Stomach smooth muscle (tissue), 2 donors: Measurements from ENCODE around the gene C3orf49.

Experiments used
- H3K27ac ChIP-seq: one replicate; pipeline ENCODE4 v1.7.0; 2013; ENCODE audit warnings: mild to moderate bottlenecking, low read length, inconsistent platforms
- H3K27me3 ChIP-seq, 2 donors: one replicate each; pipeline ENCODE4 v1.7.0; 2013; ENCODE audit warnings: low read length in 2 of 2; ENCODE audit not compliant: insufficient read depth in 2 of 2, control insufficient read depth in 1 of 2
- H3K36me3 ChIP-seq, 2 donors: one replicate each; pipeline ENCODE4 v1.7.0; 2013; ENCODE audit warnings: low read length in 2 of 2; ENCODE audit not compliant: control insufficient read depth in 2 of 2, insufficient read depth in 2 of 2
- H3K4me1 ChIP-seq: one replicate; pipeline ENCODE4 v1.7.0; 2013; ENCODE audit warnings: low read length; ENCODE audit not compliant: control insufficient read depth, insufficient read depth
- H3K4me3 ChIP-seq, 2 donors: one replicate each; pipeline ENCODE4 v1.7.0; 2013; ENCODE audit warnings: low read length in 2 of 2
- H3K9ac ChIP-seq, 2 donors: one replicate each; pipeline ENCODE4 v1.7.0; 2013; ENCODE audit warnings: low read length in 2 of 2, mild to moderate bottlenecking in 1 of 2
- H3K9me3 ChIP-seq, 2 donors: one replicate each; pipeline ENCODE4 v1.7.0; 2013; ENCODE audit warnings: low read length in 2 of 2; ENCODE audit not compliant: control insufficient read depth in 2 of 2
- donor health status: healthy.
- donor health status: Pancreatic carcinoma.

C3orf49 gene

DNA sequence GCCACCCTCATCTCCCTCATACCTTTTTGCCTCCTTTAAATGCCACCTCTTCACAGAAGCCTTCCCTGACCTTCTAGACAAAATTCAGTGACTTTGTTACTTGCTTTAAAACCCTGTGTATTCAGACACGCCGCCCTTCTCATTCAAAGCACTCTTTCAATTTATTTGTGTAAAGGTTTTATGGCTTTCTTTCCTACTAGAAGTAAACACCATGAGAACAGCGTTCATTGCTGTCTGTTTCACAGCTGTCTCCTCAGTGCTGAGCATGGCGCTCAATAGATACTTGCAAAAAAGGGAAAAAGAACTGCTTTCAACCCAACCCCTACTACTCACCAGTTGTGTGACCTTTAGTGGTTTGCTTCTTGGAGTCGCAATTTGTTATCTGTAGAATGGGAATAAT, 61.6 kb downstream of the C3orf49 start:
- Histone ChIP-seq H3K4me3 (no peak overlapping the region), H3K9ac (no peak overlapping the region), H3K4me1 (peaks cover 6% of the 10 kb centered on the region), H3K27ac (no peak overlapping the region), H3K36me3 (no peaks in the 10 kb centered on the region), H3K27me3 (no peaks in the 10 kb centered on the region), H3K9me3 (no peaks in the 10 kb centered on the region)

GRCh38 chr3:63886858-63887257, 67.8 kb downstream of the C3orf49 start:
- H3K27me3 ChIP-seq, result no peaks in the 10 kb centered on the region
- no peaks in the 10 kb centered on the region for H3K9me3 ChIP-seq
- H3K36me3 ChIP-seq, result no peaks in the 10 kb centered on the region
- peak overlapping the region in 1 of 2 donors; percentile 27 for H3K4me3 ChIP-seq
- no peak overlapping the region for H3K9ac ChIP-seq
- H3K27ac ChIP-seq, result no peak overlapping the region
- H3K4me1 ChIP-seq, result peaks cover 5% of the 10 kb centered on the region

- H3K27me3 ChIP-seq, result no peaks in the 10 kb centered on the region
- H3K9me3 ChIP-seq, result no peaks in the 10 kb centered on the region
- H3K36me3 ChIP-seq, result no peaks in the 10 kb centered on the region
- H3K27ac ChIP-seq, result no peak overlapping the region
- no peak overlapping the region for H3K4me3 ChIP-seq
- peaks cover 5% of the 10 kb centered on the region for H3K4me1 ChIP-seq
- H3K9ac ChIP-seq, result no peak overlapping the region
Measured at GRCh38 chr3:63891518-63891917, 72.4 kb downstream of the C3orf49 start.

GRCh38 chr3:63892773-63893352, 73.8 kb downstream of the C3orf49 start:
- Histone ChIP-seq H3K27ac (no peak overlapping the region), H3K4me1 (no peaks in the 10 kb centered on the region), H3K4me3 (no peak overlapping the region), H3K9me3 (no peaks in the 10 kb centered on the region), H3K9ac (no peak overlapping the region), H3K36me3 (no peaks in the 10 kb centered on the region), H3K27me3 (no peaks in the 10 kb centered on the region)

DNA sequence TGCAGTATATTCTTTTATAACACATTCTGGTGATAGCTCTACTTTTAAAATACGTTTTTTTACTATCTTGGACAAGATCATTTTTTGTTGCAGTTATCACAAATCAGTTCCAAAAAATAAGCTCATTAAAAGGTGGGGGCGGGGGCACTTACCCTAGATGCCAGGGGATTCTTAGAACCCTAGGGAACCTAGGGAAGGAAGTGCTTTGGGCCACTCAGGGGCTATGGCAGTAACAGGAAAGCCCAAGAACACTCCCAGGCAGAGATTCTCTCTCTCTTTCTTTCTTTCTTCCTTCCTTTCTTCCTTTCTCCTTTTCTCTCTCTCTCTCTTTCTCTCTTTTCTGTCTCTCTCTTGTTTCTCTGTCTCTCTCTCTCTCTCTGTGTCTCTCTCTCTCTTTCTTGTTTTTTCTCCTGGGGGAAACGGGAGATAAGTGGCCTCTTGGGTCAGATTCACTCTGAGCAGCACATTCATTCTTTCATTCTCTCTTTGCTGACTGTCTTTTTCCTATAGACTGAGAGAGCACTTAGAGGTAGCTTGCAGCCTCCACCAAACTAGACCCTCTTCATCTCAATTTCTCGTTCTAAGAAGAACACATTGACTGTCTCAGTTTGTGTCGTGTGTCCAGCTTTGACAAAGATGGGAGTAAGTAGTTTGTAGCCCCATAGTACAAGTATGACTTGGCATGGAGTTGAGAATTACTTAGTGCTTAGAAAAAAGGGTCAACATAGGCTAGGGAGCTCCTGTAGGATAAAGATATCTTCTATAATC, 76.5 kb downstream of the C3orf49 start:
- H3K36me3 ChIP-seq, result peaks cover 0 to 6% of the 10 kb centered on the region in 2 donors
- no peaks in the 10 kb centered on the region for H3K4me1 ChIP-seq
- H3K9ac ChIP-seq, result no peak overlapping the region
- no peaks in the 10 kb centered on the region for H3K9me3 ChIP-seq
- H3K27me3 ChIP-seq, result no peaks in the 10 kb centered on the region
- no peak overlapping the region for H3K4me3 ChIP-seq
- no peak overlapping the region for H3K27ac ChIP-seq

DNA sequence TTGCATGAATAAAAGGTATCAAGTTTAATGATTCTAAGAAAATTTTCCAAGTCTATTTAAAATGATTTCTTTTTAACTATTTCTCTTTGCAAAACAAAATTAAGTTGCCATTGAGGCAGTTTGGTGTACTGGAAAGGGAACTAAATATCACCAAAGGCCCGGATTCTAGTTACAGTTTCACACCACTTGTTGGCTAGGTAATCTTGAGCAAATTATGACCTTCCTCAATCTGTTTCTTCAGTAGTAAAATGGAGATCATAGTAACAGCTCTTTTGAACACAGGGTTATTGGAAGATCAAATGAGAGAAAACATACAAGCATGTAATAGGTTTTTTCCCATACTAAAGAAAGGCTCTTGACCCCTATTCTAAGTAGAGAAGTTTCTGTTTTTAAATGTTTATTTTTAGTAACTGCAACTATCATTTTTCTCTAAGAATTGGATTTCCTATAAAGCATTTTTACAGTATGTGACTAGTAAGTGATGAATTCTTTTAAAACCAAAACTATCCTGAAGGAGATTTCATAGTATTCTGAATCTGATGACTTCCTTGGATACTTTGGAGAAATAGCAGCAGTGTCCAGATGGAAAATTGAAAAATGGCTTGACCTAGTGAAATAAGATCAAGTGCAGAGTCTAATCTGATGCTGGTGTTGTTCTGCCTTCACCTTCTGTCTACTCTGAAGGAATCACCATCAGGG, 77.4 kb downstream of the C3orf49 start:
- Histone ChIP-seq H3K4me3 (no peak overlapping the region), H3K36me3 (peaks cover 0 to 8% of the 10 kb centered on the region in 2 donors), H3K9me3 (no peaks in the 10 kb centered on the region), H3K27ac (no peak overlapping the region), H3K9ac (no peak overlapping the region), H3K4me1 (no peaks in the 10 kb centered on the region), H3K27me3 (no peaks in the 10 kb centered on the region)
